ENCODE results near the gene CDK15.
A peak's percentile ranks its signal among the peaks of the same experiment; 100 is the strongest.

The CDK15 gene

GRCh38 chr2:201872591-201872990 lies 66.3 kb downstream of the CDK15 start:
- DNase-seq = peak in 2 of 14 donors; percentile 12 to 30

DNA sequence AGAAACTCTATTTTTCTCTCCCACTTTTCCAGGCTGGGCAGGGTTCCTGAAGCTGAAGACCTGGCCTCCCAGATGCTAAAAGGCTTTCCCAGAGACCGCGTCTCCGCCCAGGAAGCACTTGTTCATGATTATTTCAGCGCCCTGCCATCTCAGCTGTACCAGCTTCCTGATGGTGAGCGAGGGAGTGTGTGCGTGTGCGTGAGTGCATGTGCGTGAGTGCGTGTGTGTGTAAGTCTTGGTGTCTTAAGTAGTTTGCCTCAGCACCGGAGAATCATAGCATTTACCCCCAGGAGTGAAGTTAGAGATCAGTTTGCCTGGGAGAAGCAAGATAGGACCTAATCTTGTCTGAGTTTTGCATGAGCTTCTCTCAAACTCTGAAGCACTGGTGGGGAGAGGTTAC lies 73.7 kb downstream of the CDK15 start:
- no peak for DNase-seq

DNA sequence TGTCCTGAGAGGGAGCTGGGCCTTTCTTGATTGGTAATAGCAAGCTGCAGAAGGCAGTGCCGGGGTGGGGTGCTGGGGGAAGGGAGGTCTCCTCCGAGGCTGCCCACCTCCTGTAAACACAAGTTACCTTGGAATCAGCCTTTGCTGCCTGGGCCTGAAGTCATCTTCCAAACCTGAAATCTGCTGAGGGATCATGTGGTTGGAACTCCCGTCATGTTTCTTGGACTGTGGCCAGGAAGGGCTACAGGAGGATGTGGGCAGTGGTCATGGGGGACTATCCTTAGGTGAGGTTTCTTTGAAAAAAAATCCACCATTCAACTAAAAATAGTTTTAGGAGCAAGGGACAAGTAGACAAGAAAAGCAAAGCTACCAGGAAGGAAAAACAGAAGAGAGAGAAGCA lies 74.2 kb downstream of the CDK15 start:
- no peak for DNase-seq

- DNase-seq = no peak
These were observed 74.8 kb downstream of the CDK15 start for GRCh38 chr2:201880993-201881611.

GRCh38 chr2:201881741-201882140 lies 75.4 kb downstream of the CDK15 start:
- no peak for DNase-seq

DNA sequence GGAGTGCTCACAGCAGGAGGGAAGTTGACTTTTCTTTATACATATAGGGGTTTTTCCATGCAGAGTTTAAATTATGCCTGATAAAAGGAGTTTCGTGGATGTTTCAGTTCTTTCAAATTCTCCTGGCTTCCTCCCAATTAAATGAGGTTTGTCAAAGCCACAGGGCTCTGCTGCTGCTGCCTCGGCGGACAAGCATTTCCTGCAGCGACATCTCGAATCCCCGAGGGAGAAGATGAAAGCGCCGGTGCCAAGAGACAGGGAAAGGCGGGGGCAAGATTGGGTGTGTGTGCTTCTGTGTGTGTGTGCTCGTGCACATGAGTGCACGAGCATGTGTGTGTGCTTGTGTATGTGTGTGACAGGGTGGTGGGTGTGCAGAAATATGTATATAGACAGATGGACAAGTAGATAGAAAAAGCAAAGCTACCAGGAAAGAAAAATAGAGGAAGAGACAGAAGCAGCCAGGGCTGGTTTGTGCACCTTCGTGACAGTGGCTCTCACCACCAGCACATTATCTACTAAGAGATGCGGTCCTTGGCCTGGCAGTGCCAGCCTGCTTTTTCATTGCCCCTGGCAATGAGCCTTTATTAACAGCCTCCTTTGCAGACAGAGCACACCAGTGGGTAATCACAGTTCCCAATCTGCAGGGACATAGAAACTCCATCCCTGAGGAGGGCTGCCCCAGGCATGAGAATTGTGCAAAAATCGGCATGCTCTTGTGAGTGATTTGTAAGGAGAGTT lies 76.2 kb downstream of the CDK15 start:
- DNase-seq = peak in 1 of 14 donors; percentile 50

DNA sequence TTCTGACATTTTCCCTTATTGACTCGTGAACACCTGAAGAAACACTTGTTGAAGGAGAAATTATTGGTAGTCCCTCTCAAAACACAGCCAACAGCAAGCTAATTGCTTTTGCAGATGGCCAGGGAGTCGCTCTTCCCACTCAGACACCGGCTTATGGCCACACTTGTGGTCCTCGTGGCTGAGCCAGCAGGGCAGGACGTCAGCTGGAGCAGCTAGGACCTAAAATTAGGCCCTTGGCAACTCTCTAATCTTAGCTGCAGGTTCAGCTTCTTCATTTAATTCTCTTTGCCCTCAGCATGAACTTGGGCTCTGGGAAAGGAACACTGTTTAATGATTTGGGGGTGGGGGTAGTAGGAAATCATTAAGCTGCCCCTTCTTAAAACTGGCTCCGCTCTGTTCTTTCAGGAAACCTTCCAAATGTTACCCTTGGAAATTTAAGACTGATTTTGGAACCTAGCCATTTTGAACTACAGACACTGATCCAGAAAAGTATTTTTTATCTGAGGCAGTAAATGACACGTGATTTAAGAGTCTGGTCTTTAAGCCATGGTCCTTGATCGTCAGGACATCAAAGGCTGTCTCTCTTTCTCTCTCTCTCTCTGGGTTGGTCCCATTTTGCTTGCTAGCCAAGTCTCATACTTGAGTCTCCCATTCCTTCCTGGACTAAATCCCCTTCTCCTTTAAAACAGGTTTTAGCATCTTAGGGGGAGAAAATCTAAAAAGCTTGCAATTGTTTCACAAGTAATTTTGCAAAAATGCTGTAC lies 77.5 kb downstream of the CDK15 start:
- peak in 1 of 14 donors; percentile 92 for DNase-seq

- DNase-seq = no peak
These were observed 80.2 kb downstream of the CDK15 start for GRCh38 chr2:201886504-201886903.

- no peak for DNase-seq
These were observed 81.6 kb downstream of the CDK15 start for GRCh38 chr2:201887773-201888425.

GRCh38 chr2:201888426-201888800 lies 82.1 kb downstream of the CDK15 start:
- DNase-seq = no peak

DNA sequence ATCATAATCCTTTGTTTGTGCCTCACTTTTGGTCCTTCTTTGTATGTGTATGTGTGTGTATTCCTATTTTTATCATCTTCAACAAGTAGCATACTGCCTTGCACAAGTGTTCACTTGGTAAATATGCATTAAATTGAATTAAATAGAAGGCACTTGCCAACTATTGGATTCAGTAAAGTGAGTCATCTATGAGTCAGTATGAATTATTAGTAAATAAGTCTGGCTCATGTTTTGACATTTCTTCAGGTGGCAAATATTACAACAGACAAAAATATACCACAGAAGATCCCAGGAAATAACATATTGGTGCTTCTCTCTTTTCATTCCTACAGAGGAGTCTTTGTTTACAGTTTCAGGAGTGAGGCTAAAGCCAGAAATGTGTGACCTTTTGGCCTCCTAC lies 84.1 kb downstream of the CDK15 start:
- DNase-seq = no peak

- no peak for DNase-seq
These were observed 85.3 kb downstream of the CDK15 start for GRCh38 chr2:201891676-201892075.

DNA sequence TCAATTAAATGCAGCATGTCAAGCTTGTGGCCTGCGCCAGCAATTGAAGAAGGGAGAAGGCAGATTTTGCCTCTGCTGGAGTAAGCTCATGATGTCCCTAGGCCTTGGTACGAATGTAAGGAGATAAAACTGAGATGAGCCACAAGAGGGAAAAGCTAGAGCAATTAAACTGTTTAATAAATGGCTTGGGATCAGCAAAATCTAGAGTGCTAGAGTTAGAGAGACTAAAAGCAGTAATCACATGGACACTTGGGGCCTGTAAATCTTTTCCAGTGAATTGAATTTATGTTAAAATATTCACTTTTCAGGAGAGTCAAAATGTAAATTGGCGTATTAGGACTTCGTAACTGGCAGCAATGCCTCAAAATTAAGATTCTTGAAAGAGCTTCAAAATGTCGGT lies 86.2 kb downstream of the CDK15 start:
- DNase-seq = no peak

DNA sequence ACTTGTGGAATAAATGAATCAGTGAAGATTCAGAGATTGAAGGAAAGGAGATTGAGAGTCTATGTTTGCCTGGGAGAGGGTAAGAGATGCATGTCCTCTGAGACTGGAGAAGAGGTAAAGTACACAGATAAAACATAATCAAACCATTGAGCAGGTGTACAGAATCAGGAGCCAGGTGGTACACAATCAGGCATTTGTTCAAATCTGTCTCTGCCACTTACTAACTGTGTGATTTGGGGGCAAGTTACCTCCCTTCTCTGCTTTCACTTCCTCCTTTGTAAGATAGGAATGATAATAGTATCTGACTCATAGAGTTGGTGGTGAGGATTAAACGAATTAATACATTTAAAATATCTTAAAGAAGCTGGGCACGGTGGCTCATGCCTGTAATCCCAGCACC lies 94.0 kb downstream of the CDK15 start:
- no peak for DNase-seq

DNA sequence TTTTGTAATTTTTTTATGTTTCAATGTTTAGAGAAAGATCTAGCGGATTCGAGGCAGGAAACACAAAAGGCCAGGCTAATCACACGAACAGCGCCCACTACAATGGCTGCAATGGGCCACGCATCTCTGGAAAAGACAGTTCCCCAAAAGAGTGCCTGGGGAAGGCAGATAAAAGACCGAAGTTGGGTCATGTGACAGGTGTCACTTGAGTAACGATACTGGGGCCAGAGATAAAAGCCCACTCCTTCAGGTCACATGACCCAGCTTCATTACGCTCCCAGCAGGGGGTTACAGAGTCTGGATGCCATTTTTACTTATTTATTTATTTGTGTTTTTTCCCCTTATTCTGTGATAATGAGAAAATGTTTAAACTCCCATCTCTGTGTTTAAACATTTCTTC lies 95.4 kb downstream of the CDK15 start:
- no peak for DNase-seq

DNA sequence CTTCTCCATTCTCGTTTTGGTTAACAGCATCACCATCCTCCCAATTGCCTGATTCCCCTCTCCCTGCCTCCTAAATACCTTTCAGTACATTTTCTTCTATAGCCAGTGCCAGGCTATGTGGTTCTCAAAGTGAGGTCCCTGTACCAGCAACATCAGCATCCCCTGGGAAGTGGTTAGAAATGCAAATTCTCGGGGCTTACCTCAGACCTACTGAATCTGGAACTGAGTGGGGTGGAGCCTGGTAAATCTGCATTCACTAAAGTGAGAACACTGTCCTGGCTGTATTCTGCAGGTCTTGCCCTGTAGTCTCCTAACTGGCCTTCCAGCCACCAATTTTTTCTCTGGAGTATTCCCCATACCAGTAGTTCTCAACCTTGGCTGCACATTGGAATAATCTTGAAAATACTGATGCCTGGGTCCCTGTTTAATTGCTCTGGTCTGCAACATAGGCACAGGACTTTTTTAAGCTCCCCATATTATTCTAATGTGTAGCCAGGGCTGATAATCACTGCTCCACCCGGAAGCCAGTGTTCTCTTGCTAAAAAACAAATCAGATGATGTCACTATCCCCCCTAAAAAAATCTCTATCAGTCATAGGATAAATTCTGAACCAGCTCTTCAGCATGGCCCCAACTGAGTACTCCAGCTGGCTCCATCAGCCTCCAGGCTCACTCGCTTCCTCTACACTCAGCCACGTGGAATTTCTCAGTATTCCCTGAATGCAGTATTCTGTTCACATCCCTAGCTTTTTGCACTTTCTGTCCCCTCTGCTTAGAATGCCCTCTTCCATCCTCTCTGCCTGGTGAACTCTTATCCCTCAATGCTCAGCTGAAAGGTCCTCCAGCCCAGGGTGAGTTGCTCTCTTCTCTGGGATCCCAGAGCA lies 98.4 kb downstream of the CDK15 start:
- DNase-seq = no peak

GRCh38 chr2:201906777-201907562 lies 100.6 kb downstream of the CDK15 start:
- DNase-seq = no peak

GRCh38 chr2:201907563-201907881 lies 101.2 kb downstream of the CDK15 start:
- no peak for DNase-seq

- DNase-seq = no peak
These were observed 102.6 kb downstream of the CDK15 start for GRCh38 chr2:201908901-201909300.

- DNase-seq = no peak
These were observed 103.0 kb downstream of the CDK15 start for GRCh38 chr2:201909348-201909747.

- no peak for DNase-seq
These were observed 103.6 kb downstream of the CDK15 start for GRCh38 chr2:201909961-201910361.

Data from C1 segment of cervical spinal cord (tissue), 14 donors.